HEK293 (cell line): Measurements from ENCODE around the gene BTD.

Experiments
- CTCF ChIP-seq: fragments of 450-650 bp; formaldehyde crosslinking; IDR thresholded peaks from 2 replicates; pipeline ENCODE4 v1.5.1; 2016; ENCODE audit warnings: missing biosample characterization, missing genetic modification characterization
- KLF9 ChIP-seq: fragments of 450-650 bp; formaldehyde crosslinking; IDR thresholded peaks from 2 replicates; pipeline ENCODE4 v1.5.1; 2016; ENCODE audit warnings: missing biosample characterization, missing genetic modification characterization, low read depth
- ZBTB17 ChIP-seq: fragments of 450-650 bp; formaldehyde crosslinking; IDR thresholded peaks from 2 replicates; pipeline ENCODE4 v1.5.1; 2016; ENCODE audit warnings: missing biosample characterization, missing genetic modification characterization
- ZNF148 ChIP-seq: fragments of 450-650 bp; formaldehyde crosslinking; IDR thresholded peaks from 2 replicates; pipeline ENCODE4 v1.5.0; 2017; ENCODE audit warnings: missing biosample characterization, missing genetic modification characterization, borderline replicate concordance
- ZNF157 ChIP-seq: fragments of 450-650 bp; formaldehyde crosslinking; IDR thresholded peaks from 2 replicates; pipeline ENCODE4 v1.5.1; 2016; ENCODE audit warnings: missing biosample characterization, missing genetic modification characterization
- ZNF239 ChIP-seq: fragments of 450-650 bp; formaldehyde crosslinking; IDR thresholded peaks from 2 replicates; pipeline ENCODE4 v1.5.1; 2016; ENCODE audit warnings: missing biosample characterization, missing genetic modification characterization
- ZNF394 ChIP-seq: fragments of 450-650 bp; formaldehyde crosslinking; IDR thresholded peaks from 2 replicates; pipeline ENCODE4 v1.5.1; 2016; ENCODE audit warnings: missing biosample characterization, missing genetic modification characterization, mild to moderate bottlenecking, moderate library complexity, borderline replicate concordance
- ZNF449 ChIP-seq: fragments of 450-650 bp; formaldehyde crosslinking; IDR thresholded peaks from 2 replicates; pipeline ENCODE4 v1.5.1; 2017; ENCODE audit warnings: missing biosample characterization, mild to moderate bottlenecking, missing genetic modification characterization, moderate library complexity
- ZNF580 ChIP-seq: fragments of 450-650 bp; formaldehyde crosslinking; IDR thresholded peaks from 2 replicates; pipeline ENCODE4 v1.5.1; 2016; ENCODE audit warnings: missing biosample characterization, missing genetic modification characterization
- ZSCAN4 ChIP-seq: fragments of 450-650 bp; formaldehyde crosslinking; IDR thresholded peaks from 2 replicates; pipeline ENCODE4 v1.5.1; 2017; ENCODE audit warnings: missing biosample characterization, missing genetic modification characterization

- no peak for TF ChIP-seq ZSCAN4 (tag by site-specific recombination)
- no peak for TF ChIP-seq KLF9 (tag by site-specific recombination)
- no peak for TF ChIP-seq ZBTB17
- TF ChIP-seq ZNF157 = no peak
- no peak for TF ChIP-seq ZNF394
- TF ChIP-seq ZNF239 = no peak
- TF ChIP-seq ZNF148 (tag by site-specific recombination) = no peak
- no peak for TF ChIP-seq CTCF
- no peak for TF ChIP-seq ZNF580 (tag by site-specific recombination)
- TF ChIP-seq ZNF449 = no peak
Measured at GRCh38 chr3:15635121-15635661, 33.6 kb downstream of the BTD start.
